GM18858 (cell line): ENCODE data around the gene PCA3.

Source experiments
- ATAC-seq: cut with Tn5 transposase; IDR thresholded peaks from one replicate; pipeline ENCODE4 v1.9.1; 2021; ENCODE audit not compliant: unreplicated experiment

Gene PCA3

GRCh38 chr9:76756941-76757673, 7.1 kb upstream of the PCA3 start:
- no peak for ATAC-seq

GRCh38 chr9:76758476-76758875, 5.8 kb upstream of the PCA3 start:
- ATAC-seq: no peak

DNA sequence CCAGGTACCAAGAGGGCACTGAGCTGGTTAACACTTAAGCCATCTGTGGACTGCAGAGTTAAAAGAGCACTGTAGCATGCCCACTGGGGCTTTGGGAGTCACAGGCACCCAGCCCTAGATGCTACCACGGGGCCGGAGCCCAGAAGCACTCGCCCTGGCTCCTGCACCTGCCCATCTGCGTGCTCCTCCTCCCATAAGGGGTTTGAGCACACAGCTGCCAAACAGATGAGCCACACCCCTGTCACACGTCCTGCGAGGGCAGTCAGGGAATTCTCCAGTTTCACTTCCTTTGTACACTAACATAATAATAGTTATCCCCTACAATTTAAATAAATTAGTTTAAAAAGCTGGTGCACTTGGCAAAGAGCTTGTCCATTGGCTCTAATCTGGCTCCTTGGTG, 4.5 kb upstream of the PCA3 start:
- no peak for ATAC-seq

DNA sequence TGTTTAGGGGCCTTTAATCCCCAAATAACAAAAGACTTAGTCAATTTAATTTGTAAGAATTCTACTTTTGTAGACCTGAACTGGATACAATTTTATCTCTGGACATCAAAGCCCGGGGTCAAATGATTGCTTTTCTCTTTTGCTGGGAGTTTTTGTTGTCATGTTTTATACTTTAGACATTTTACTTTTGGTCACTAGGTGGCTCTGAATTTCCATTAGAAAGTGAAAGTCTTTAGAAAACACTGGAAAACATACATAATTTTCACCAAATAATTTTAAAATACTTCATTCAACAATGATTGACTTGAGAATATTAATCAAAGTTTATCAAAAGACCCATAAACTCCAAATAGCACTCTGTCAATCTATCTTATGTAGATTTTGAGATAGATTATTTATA, 2.8 kb upstream of the PCA3 start:
- no peak for ATAC-seq

DNA sequence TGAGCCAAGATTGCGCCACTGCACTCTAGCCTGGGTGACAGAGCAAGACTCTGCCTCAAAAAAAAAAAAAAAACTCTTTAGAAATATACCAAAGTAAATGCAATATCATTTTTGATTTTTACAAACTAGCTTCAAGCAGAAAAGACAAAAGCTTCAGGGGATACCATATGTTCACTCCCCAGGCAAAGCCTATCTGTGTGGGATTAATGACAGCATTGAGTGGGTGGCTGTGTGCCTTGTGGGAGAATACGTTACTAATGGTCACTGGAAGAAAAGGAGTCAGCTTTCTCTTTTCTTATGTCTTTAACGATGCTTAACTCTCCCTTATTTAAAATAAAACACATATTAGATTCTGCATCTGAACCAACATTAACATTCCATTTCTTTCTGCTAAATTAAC, 1.9 kb downstream of the PCA3 start:
- ATAC-seq: no peak

DNA sequence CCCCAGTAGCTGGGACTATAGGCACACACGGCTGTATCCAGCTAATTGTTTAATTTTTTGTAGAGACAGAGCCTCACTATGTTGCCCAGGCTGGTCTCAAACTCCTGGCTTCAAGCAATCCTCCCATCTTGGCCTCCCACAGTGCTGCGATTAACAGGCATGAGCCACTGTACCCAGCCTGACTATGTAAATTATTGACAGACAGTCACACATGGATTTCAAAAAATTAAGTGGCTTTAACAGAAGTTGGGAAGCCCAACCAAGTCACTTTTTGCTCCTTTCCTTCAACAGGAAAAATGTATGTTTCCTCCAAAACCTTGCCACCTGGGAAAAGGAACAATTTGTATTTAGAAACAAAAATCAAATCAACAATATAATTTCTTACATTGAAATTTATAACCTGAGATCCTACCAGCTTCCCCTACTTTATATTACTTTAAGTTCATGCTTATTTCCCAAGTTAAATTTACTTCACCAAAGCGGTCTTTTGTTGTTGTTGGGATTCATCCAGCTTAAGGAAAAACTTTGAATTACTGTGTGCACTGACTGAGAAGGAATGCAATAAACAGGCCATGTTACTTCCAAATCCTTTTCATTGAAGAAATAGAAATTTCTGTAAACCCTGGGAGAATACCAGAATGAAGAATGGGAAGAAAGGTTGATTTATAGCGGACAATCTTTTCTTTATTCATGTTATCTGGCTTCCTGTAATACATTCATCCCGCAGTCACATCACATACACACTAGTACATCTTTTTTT, 8.6 kb downstream of the PCA3 start:
- no peak for ATAC-seq

DNA sequence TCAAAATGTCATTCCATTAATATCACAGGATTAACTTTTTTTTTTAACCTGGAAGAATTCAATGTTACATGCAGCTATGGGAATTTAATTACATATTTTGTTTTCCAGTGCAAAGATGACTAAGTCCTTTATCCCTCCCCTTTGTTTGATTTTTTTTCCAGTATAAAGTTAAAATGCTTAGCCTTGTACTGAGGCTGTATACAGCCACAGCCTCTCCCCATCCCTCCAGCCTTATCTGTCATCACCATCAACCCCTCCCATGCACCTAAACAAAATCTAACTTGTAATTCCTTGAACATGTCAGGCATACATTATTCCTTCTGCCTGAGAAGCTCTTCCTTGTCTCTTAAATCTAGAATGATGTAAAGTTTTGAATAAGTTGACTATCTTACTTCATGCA, 20.6 kb downstream of the PCA3 start:
- no peak for ATAC-seq

- no peak for ATAC-seq
Measured at GRCh38 chr9:76785501-76785900, 21.3 kb downstream of the PCA3 start.

GRCh38 chr9:76787677-76788076, 23.4 kb downstream of the PCA3 start:
- no peak for ATAC-seq

DNA sequence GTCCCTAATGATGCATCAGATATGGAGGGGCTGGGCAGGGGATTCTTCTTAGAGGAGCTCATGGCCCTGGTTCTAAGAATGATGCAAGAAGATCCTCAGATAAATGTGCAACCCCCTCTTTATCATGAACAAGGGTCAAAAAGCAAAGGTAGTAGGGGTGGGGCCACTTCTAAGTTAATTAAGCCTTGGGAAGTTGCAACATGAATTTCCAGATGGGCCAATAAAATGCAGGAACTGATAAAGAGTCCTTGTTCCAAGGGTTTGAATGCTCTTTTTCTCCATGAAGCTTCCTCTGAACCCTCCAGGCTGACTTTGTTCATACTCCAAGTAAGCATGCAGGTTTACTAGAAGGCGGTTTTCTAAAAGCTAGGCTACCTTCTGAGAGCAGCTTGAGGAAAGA, 25.6 kb downstream of the PCA3 start:
- ATAC-seq: no peak

DNA sequence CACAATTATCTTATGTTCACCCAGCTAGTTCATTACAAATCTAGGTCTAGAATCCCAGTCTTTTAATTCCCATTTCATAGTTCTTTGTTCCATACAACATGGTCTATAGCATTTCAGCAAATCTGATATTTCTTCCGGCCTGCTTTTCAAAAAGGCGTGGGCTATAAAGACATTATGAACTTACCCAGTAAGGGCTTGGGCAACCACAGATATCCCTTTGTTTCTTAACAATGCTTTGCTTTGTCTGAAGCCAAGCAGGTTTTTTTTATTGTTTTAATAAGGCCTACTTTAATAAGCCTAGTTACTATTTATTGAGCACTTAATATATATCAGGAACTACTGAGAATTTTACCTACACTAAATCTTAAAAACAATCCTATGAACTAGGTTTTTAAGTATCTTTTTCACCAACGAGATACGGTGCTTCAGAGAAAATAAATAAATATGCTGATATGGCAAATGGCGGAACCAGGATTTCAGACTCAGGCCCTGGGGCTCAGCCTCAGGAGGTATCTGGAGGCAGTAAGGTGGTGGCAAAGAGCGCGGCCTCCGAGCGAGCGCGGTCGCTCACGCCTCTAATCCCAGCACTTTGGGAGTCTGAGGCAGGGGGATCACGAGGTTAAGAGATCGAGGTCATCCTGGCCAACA, 29.7 kb downstream of the PCA3 start:
- ATAC-seq: no peak

- ATAC-seq: no peak
Measured at GRCh38 chr9:76796296-76796695, 32.1 kb downstream of the PCA3 start.

- ATAC-seq: no peak
Measured at GRCh38 chr9:76798527-76798926, 34.3 kb downstream of the PCA3 start.

DNA sequence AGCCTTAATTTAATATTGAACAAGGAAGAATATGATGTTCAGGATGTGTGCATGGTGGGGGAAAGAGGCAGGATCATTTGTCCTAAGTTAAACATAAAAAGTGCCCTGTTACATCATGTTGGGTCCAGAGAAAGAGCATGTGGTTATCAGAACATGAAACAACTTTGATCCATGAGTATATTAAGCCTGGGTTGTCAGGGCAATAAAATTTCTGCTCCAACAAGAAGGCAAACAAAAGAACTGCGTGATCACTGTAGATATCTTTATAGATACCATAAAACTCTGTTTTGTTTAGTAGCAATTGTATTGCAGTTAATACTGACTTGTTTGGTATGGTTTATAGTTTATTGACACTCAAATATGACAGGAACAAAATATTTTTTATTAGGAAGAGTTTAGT, 35.2 kb downstream of the PCA3 start:
- no peak for ATAC-seq

DNA sequence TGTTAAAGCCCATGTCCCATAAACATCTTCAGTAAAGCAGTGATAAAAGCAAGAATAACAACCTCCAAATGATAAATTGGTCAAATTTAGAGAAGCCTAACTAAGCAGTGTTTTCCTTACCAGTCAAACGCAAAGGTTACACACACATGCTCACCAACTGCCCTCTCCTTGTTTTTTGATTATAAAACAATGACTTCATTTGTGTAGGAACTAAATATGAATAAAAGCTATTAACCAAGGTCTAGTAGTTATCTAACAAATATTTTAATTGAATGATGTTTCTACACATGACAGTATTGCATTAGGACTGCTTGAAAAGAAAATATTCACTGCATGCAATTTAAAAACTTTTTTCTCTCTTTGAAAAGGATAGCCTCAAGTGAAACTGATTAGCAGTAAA, 36.7 kb downstream of the PCA3 start:
- ATAC-seq: no peak

DNA sequence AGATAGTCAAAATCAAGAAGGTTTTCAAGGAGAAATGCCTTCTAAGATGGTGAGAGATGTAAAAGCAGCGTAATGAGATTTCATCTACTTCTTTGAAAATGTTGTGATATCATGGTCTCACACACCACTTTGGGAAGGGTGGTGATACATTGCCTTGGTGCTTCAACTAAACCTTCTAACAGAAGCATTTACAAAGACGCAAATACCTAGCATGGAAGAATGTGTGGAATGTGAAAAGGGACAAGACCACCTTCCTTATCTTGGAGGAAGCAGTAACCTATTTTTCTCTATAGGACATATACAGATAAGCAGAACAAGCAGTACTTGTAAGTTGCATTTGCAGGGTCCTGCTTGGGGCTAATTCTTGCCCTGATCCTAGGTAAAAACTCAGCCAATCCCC, 38.8 kb downstream of the PCA3 start:
- ATAC-seq: no peak

DNA sequence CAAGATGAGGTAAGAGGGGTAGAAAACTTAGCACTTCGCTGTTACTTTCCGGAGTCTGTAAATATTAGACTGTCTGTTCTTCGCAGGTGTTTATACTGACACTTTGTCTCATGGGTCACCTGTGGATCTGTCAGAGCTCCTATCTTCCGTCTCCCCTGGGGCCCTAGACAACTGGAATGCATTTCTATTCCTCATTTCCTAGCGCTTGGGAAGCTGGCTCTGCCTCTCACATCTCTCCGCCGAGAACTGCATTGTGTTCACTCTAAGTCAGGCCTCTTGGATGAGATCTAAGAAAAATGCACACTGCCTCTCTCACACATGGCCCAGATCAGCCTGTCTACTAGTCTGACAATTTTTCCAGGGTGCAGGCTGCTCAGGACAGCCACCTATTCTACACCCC, 39.5 kb downstream of the PCA3 start:
- ATAC-seq: no peak

GRCh38 chr9:76808636-76809035, 44.4 kb downstream of the PCA3 start:
- no peak for ATAC-seq

DNA sequence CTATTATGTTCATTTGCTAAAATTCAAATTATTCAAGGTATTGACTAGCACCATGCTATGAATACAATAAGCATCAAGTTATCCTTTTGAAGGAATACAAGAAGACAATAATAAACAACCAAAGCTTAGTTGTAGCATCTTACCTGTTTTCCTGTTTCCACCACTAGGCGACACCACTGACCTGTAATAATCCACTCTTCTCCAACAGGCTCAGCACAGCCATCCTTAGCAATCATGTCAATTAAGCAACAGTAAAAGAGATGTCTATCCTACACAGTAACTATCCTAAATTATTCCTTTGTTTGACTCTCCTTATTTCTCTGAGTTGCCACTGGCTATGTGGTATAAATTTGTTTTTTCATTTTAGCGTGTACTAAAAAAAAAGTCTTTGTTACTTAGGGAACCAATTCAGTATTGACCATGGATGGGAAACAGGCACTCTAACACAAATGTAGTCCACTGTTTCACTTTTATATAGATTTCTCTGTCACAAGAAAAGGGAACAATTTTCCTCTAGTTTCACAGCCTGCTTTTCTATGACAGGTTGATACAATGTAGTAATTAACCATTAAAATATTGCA, 46.2 kb downstream of the PCA3 start:
- peak; percentile 88 for ATAC-seq

DNA sequence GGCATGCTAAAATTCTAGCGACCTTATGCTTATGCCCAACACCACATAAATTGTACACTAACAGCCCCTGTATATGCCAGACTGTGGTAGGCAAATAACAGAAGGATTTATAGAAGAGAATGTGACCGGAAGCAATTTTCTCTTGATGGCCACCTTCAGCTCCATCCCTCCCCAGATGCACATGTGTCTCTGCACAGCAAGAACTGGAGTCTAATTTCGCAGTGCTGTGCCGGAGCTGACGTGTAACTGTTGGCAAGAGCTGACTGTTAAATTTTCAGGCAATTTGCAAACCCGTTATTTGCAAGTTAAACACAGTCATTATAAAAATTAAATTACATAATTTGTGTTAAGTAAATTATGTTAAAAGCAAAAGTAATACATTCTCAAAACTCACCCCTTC, 48.4 kb downstream of the PCA3 start:
- ATAC-seq: no peak

DNA sequence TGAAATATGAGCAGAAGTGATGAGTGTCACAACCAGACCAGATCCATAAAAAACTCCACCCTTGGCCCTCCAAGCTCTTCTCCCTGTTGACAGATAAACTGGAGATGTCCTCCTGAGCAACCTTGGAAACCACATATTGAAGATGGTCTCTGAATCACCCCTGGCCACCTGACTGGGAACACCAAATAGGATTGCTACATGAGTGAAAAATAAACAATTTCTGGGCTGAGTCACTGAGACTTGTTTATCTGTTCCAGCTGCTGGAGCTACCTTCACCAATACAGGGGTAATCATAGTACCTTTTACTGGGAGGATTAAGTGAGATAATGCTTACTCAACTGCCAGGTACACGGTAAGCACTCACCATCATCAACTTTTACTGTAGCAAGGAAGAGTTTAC, 53.3 kb downstream of the PCA3 start:
- ATAC-seq: no peak

- no peak for ATAC-seq
Measured at GRCh38 chr9:76818271-76818670, 54.0 kb downstream of the PCA3 start.
